ENCODE data around the gene OXSM. TPM values are rescaled to one million over a fixed set of nuclear protein-coding genes. Genes with fewer than 3 reads are reported as not detected.
A peak's percentile ranks its signal among the peaks of the same experiment; 100 is the strongest.

The OXSM gene
- total RNA-seq, 4 donors from 2014 or later: 7.7 to 17.0 (median 8.9) TPM

- Histone ChIP-seq H3K27me3 (no peaks in the 10 kb centered on the region), H3K4me1 (peaks cover 0 to 27% (median 8%) of the 10 kb centered on the region in 3 donors), H3K36me3 (peaks cover 0 to 21% (median 0%) of the 10 kb centered on the region in 3 donors), H3K4me3 (no peak overlapping the region), H3K27ac (no peak overlapping the region), H3K9me3 (no peaks in the 10 kb centered on the region)
- no peak for DNase-seq
- TF ChIP-seq CTCF (IDR thresholded peaks at IDR 0.05) (no peak), POLR2A (IDR thresholded peaks at IDR 0.05) (no peak)
- WGBS, 2 donors: 74 to 85% methylated on average over 11 of the region's 11 CpGs
- intact Hi-C loops (cut with DNase I): loop anchor here (5.0 kb wide), 1 partner anchor 119 kb away; the partner anchor contains the start of gene TOP2B
Observed at GRCh38 chr3:25781145-25781757, 8.6 kb upstream of the OXSM start.

GRCh38 chr3:25781758-25782594 lies 7.9 kb upstream of the OXSM start:
- DNase-seq: no peak
- peak overlapping the region in 3 of 4 donors; percentile 90 to 95 (median 92) for H3K27ac ChIP-seq
- 47 to 49% methylated on average over 3 of the region's 3 CpGs for WGBS, 2 donors
- peak overlapping the region; percentile 89 to 98 (median 93) for H3K4me3 ChIP-seq
- H3K4me1 ChIP-seq: peaks cover 0 to 27% (median 8%) of the 10 kb centered on the region in 3 donors
- TF ChIP-seq POLR2A (IDR thresholded peaks at IDR 0.05) (no peak), CTCF (IDR thresholded peaks at IDR 0.05) (no peak)
- H3K36me3 ChIP-seq: peaks cover 0 to 14% (median 0%) of the 10 kb centered on the region in 3 donors
- intact Hi-C loops (cut with DNase I): loop anchor here (5.0 kb wide), 1 partner anchor 120 kb away; the partner anchor contains the start of gene TOP2B
- H3K9me3 ChIP-seq: no peaks in the 10 kb centered on the region
- H3K27me3 ChIP-seq: no peaks in the 10 kb centered on the region

- intact Hi-C loops (cut with DNase I): loop anchor here (5.0 kb wide), 1 partner anchor 120 kb away; the partner anchor contains the start of gene TOP2B
Observed at GRCh38 chr3:25782636-25782937, 7.3 kb upstream of the OXSM start.

GRCh38 chr3:25782938-25783660 lies 6.8 kb upstream of the OXSM start, which contains the start of gene NGLY1:
NGLY1 (minus strand) TSS chr3:25783443; CDS start chr3:25783390, 53 bp downstream.
- Histone ChIP-seq H3K4me1 (peaks cover 0 to 27% (median 8%) of the 10 kb centered on the region in 3 donors), H3K27ac (peak within 1 kb of the TSS; percentile 90 to 95 (median 92)), H3K36me3 (peaks cover 0 to 3% (median 0%) of the 10 kb centered on the region in 3 donors), H3K4me3 (peak within 1 kb of the TSS; percentile 89 to 98 (median 93)), H3K27me3 (no peaks in the 10 kb centered on the region), H3K9me3 (no peaks in the 10 kb centered on the region)
- peak; percentile 52 for DNase-seq
- intact Hi-C loops (cut with DNase I): loop anchor here (5.0 kb wide), 1 partner anchor 121 kb away; the partner anchor contains the start of gene TOP2B
- WGBS, 2 donors: 0% methylated on average over 4 of the region's 72 CpGs; no CpG with 5 or more reads in 1 of the 2 donors
- TF ChIP-seq POLR2A (IDR thresholded peaks at IDR 0.05) (peak in 3 of 4 donors; percentile 72 to 94 (median 86)), CTCF (IDR thresholded peaks at IDR 0.05) (peak in 4 of 6 experiments; percentile 19 to 42 (median 35))

More at GRCh38 chr3:25782636-25782937, 7.3 kb upstream of the OXSM start:
- Histone ChIP-seq H3K4me1 (peaks cover 0 to 27% (median 8%) of the 10 kb centered on the region in 3 donors), H3K4me3 (peak overlapping the region; percentile 89 to 98 (median 93)), H3K36me3 (peaks cover 0 to 8% (median 0%) of the 10 kb centered on the region in 3 donors), H3K27me3 (no peaks in the 10 kb centered on the region), H3K27ac (peak overlapping the region; percentile 90 to 95 (median 92)), H3K9me3 (no peaks in the 10 kb centered on the region)
- WGBS, 2 donors: 0 to 1% methylated on average over 14 of the region's 14 CpGs
- no peak for DNase-seq
- TF ChIP-seq CTCF (IDR thresholded peaks at IDR 0.05) (no peak), POLR2A (IDR thresholded peaks at IDR 0.05) (no peak)
